K562 (cell line): ENCODE measurements around the gene CD244. TPM values are rescaled to one million over a fixed set of nuclear protein-coding genes. Genes with fewer than 3 reads are reported as not detected.

Experiments used
- ATAC-seq: fragments of 200-7000 bp; cut with Tn5 transposase; 3 replicates; pipeline ENCODE4 v1.9.1; 2020; ENCODE audit warnings: moderate library complexity
- BruUV-seq: library from RNA; stranded (reverse); fragments of 400-500 nt; replicated peaks from 2 replicates; lab custom pipeline; 2021; lab: Mats Ljungman, UMichigan
- CTCF ChIA-PET: fragments of 300-600 bp; formaldehyde crosslinking; extraction: SDS; loops from one replicate; lab custom pipeline; 2021; ENCODE audit warnings: low intra/inter-chr PET ratio; lab: Yijun Ruan, JAX
- POLR2A ChIA-PET: fragments of 300-600, 350-650 bp; sonication (Branson Sonifier 250); formaldehyde crosslinking; extraction: SDS; loops from one replicate; lab custom pipeline; 2021; ENCODE audit warnings: antibody characterized with exemption, inconsistent platforms; lab: Yijun Ruan, JAX
- DNase-seq, 4 experiments: peaks; one replicate each; pipeline versions ENCODE4 v3.0.0 to v3.0.0-alpha.2; 2011 to 2018; ENCODE audit warnings: low spot score in 3 of 4, mixed read lengths in 3 of 4; ENCODE audit errors: extremely low read depth in 1 of 4
- FAIRE-seq: peaks from 2 replicates; lab custom pipeline; 2011; peaks lifted over from hg19 to GRCh38; lab: Jason Lieb, UNC
- H2AFZ ChIP-seq: 2 replicates; pipeline ENCODE4 v1.6.0; 2011; ENCODE audit warnings: low read depth, low read length, control low read depth, inconsistent platforms
- H3K27ac ChIP-seq: fragments of 200-600 bp; 3 replicates; pipeline ENCODE4 v1.8.0; 2011; ENCODE audit warnings: low read depth, mild to moderate bottlenecking, control low read depth, inconsistent platforms, low read length, moderate library complexity, mixed read lengths; ENCODE audit errors: extremely low read depth
- H3K27me3 ChIP-seq, 2 experiments: fragments of 300-600 bp in 1 of 2; 2 replicates in 1 of 2; 3 replicates in 1 of 2; pipeline versions ENCODE4 v1.6.0 to v1.8.0; 2011; ENCODE audit warnings: inconsistent platforms in 2 of 2, low read length in 2 of 2, mild to moderate bottlenecking in 1 of 2, mixed read lengths in 1 of 2, moderate library complexity in 1 of 2; ENCODE audit not compliant: control insufficient read depth in 2 of 2, insufficient read depth in 2 of 2
- H3K36me3 ChIP-seq: fragments of 300-600 bp; 3 replicates; pipeline ENCODE4 v1.8.0; 2011; ENCODE audit warnings: mild to moderate bottlenecking, low read length, inconsistent platforms; ENCODE audit not compliant: control insufficient read depth, insufficient read depth
- H3K4me1 ChIP-seq, 2 experiments: fragments of 200-600 bp in 1 of 2; replicated peaks in 1 of 2; 2 replicates in 1 of 2; 3 replicates in 1 of 2; pipeline versions ENCODE4 v1.5.1 to v1.8.0; 2011; ENCODE audit warnings: inconsistent platforms in 2 of 2, low read length in 2 of 2, mild to moderate bottlenecking in 1 of 2, mixed read lengths in 1 of 2, moderate library complexity in 1 of 2; ENCODE audit not compliant: control insufficient read depth in 2 of 2, insufficient read depth in 2 of 2
- H3K4me2 ChIP-seq: 2 replicates; pipeline ENCODE4 v1.6.1; 2011; ENCODE audit warnings: low read length, control low read depth, inconsistent platforms, mixed read lengths; ENCODE audit not compliant: insufficient read depth
- H3K4me3 ChIP-seq: fragments of 200-600 bp; sonication (generic), shearing (Covaris generic); 2 replicates; pipeline ENCODE4 v1.5.1; 2016; ENCODE audit warnings: control low read depth, inconsistent platforms
- H3K79me2 ChIP-seq: fragments of 200-600 bp; 3 replicates; pipeline ENCODE4 v1.8.0; 2011; ENCODE audit warnings: low read length, inconsistent platforms; ENCODE audit not compliant: control insufficient read depth, insufficient read depth
- H3K9ac ChIP-seq, 2 experiments: 2 replicates each; pipeline versions ENCODE4 v1.6.0 to v1.6.1; 2011; ENCODE audit warnings: low read depth in 2 of 2, low read length in 2 of 2, control low read depth in 1 of 2, inconsistent platforms in 1 of 2, mild to moderate bottlenecking in 1 of 2, mixed read lengths in 1 of 2; ENCODE audit not compliant: insufficient read depth in 1 of 2
- H3K9me1 ChIP-seq: one replicate; pipeline ENCODE4 v1.6.0; 2011; ENCODE audit warnings: inconsistent platforms, mild to moderate bottlenecking, low read length, moderate library complexity; ENCODE audit not compliant: control insufficient read depth, insufficient read depth
- H3K9me3 ChIP-seq: replicated peaks from 2 replicates; pipeline ENCODE4 v1.5.1; 2011; ENCODE audit warnings: low read depth, low read length, inconsistent platforms; ENCODE audit not compliant: control insufficient read depth, insufficient read depth
- H4K20me1 ChIP-seq: replicated peaks from 2 replicates; pipeline ENCODE4 v1.6.1; 2011; ENCODE audit warnings: low read length, inconsistent platforms, mixed read lengths; ENCODE audit not compliant: control insufficient read depth, insufficient read depth
- CTCFL ChIP-seq: IDR thresholded peaks from 2 replicates; pipeline ENCODE4 v1.6.1; 2011; ENCODE audit warnings: borderline replicate concordance, low read depth, mild to moderate bottlenecking, moderate library complexity, low read length; ENCODE audit not compliant: insufficient read depth, poor library complexity, severe bottlenecking
- GABPB1 ChIP-seq: sonication (generic); formaldehyde crosslinking; IDR thresholded peaks from 2 replicates; pipeline ENCODE4 v1.8.0; 2022; ENCODE audit warnings: mild to moderate bottlenecking, missing genetic modification reagents
- KDM2B ChIP-seq: fragments of 250-450 bp; sonication (Bioruptor Pico); IDR thresholded peaks from 2 replicates; pipeline ENCODE4 v1.8.0; 2021; ENCODE audit warnings: mild to moderate bottlenecking, moderate library complexity
- NCOA2 ChIP-seq, 2 experiments: fragments of 450-650 bp; IDR thresholded peaks; 2 replicates each; pipeline ENCODE4 v1.6.1; 2018; ENCODE audit warnings: mild to moderate bottlenecking in 2 of 2, moderate library complexity in 1 of 2; ENCODE audit not compliant: partially characterized antibody in 2 of 2
- NKRF ChIP-seq: fragments of 450-650 bp; IDR thresholded peaks from 2 replicates; pipeline ENCODE4 v1.6.1; 2016; ENCODE audit warnings: borderline replicate concordance
- NRF1 ChIP-seq, 2 experiments: fragments of 450-650 bp; IDR thresholded peaks in 1 of 2; conservative IDR thresholded peaks in 1 of 2; 2 replicates each; pipeline ENCODE4 v1.6.1; 2014; ENCODE audit warnings: mild to moderate bottlenecking in 2 of 2
- PRDM10 ChIP-seq: fragments of 450-650 bp; IDR thresholded peaks from 2 replicates; pipeline ENCODE4 v1.6.1; 2018; ENCODE audit not compliant: partially characterized antibody
- THRA ChIP-seq: fragments of 450-650 bp; IDR thresholded peaks from 2 replicates; pipeline ENCODE4 v1.6.1; 2017; ENCODE audit warnings: mild to moderate bottlenecking, moderate library complexity
- ZNF280A ChIP-seq: fragments of 450-650 bp; IDR thresholded peaks from 2 replicates; pipeline ENCODE4 v1.6.1; 2018; ENCODE audit warnings: mild to moderate bottlenecking, low read depth; ENCODE audit not compliant: partially characterized antibody
- ZNF699 ChIP-seq: fragments of 250-450 bp; sonication (Bioruptor Pico); IDR thresholded peaks from 2 replicates; pipeline ENCODE4 v1.8.0; 2021; ENCODE audit warnings: mild to moderate bottlenecking, moderate library complexity; ENCODE audit not compliant: insufficient replicate concordance
- WGBS: fragments of 100-300 bp; shearing (Covaris generic); methylation state at CpG from one replicate; pipeline ENCODE4 v1.1.6; 2016; ENCODE audit warnings: low coverage, mixed read lengths; ENCODE audit not compliant: insufficient coverage; ENCODE audit errors: missing lambda C conversion rate; 5-methylcytosine and 5-hydroxymethylcytosine counted together
- in situ Hi-C: fragments of 300-500 bp; cut with MboI; formaldehyde crosslinking; loops from 4 replicates; pipeline ENCODE4 v1.15.0; 2018; ENCODE audit warnings: inconsistent platforms, mixed read lengths
- intact Hi-C: fragments of 100-400 bp; cut with micrococcal nuclease; formaldehyde crosslinking; loops from 2 replicates; pipeline ENCODE4 v1.14.2; 2022
- polyA plus RNA-seq, 8 experiments: library from polyadenylated mRNA; depleted of rRNA in 4 of 8; stranded (reverse) in 5 of 8; unstranded in 3 of 8; fragments of >200 nt; fragmentation: Nextera tagmentation in 2 of 8; fragmentation: Illumina TruSeq in 1 of 8; extraction: Ambion mirVana in 2 of 8; extraction: Trizol in 1 of 8; gene quantifications; 2 replicates each; pipeline versions ENCODE4 v1.2.1 to v1.2.3, GENCODE V29; 2011 to 2014; ENCODE audit warnings: inconsistent platforms in 1 of 8, missing spikeins in 1 of 8
- total RNA-seq, 7 experiments: library from RNA; depleted of rRNA in 6 of 7; stranded (reverse); fragments of >200 nt in 6 of 7; fragmentation: Illumina TruSeq in 2 of 7; extraction: Trizol in 2 of 7; gene quantifications; 2 replicates each; pipeline versions ENCODE4 v1.2.1 to v1.2.3, GENCODE V29; 2011 to 2021; ENCODE audit warnings: low replicate concordance in 1 of 7

Gene CD244
- total and polyA plus RNA-seq, 9 of the 15 experiments (the other 6 are each of a cell fraction or from before 2014, with no cell fraction given): not detected

GRCh38 chr1:160880216-160880615 is 17.5 kb upstream of the CD244 start:
- CTCF ChIA-PET: no interaction called here
- Histone ChIP-seq H3K4me1 (0 out of 5 replicates have a peak, but pooled peaks cover 0 to 3% of the 10 kb centered on the region in 2 experiments), H3K4me3 (no peak overlapping the region), H3K9ac (no peak overlapping the region), H3K9me3 (no peaks in the 10 kb centered on the region), H3K9me1 (no peaks in the 10 kb centered on the region), H3K27me3 (peaks cover 7 to 49% of the 10 kb centered on the region in 2 experiments; a peak in 4 of 5 replicates), H3K79me2 (no peaks in the 10 kb centered on the region), H3K36me3 (no peaks in the 10 kb centered on the region), H3K27ac (no peak overlapping the region), H3K4me2 (no peak overlapping the region), H4K20me1 (no peaks in the 10 kb centered on the region), H2AFZ (no peak overlapping the region)
- 3% methylated on average over 3 of the region's 3 CpGs for WGBS
- POLR2A ChIA-PET: no interaction called here
- no peak for DNase-seq
- FAIRE-seq: no peak
- BruUV-seq: no TSS peak
- in situ Hi-C loops (no loop called here), intact Hi-C loops (no loop called here)
- no peak for ATAC-seq
- no peak for TF ChIP-seq PRDM10
- TF ChIP-seq CTCFL: no peak
- no peak for TF ChIP-seq NKRF
- TF ChIP-seq GABPB1 (CRISPR knock-in tag): no peak
- no peak for TF ChIP-seq KDM2B
- no peak for TF ChIP-seq ZNF699 (CRISPR knock-in tag)
- no peak for TF ChIP-seq NCOA2 (IDR thresholded peaks at IDR 0.05; ENCODE audit: partially characterized antibody in 2 of 2)
- no peak for TF ChIP-seq NRF1 (conservative IDR thresholded peaks at IDR 0.05 in 1 of 2, IDR thresholded peaks at IDR 0.05 in 1 of 2)
- TF ChIP-seq ZNF280A: no peak
- TF ChIP-seq THRA: no peak
